ENCODE measurements around the gene GPC6.
"Not testable (repeated sequence)": the region's sequence is repeated elsewhere in the genome, so short reads cannot be mapped to it uniquely, and the experiment has no call there.

GPC6 gene

GRCh38 chr13:94342436-94343242 lies 1116.0 kb downstream of the GPC6 start:
- no peak for TF ChIP-seq ZNF274 (IDR thresholded peaks at IDR 0.05; ENCODE audit: low read depth, low read length)
- H3K4me3 ChIP-seq (ENCODE audit: low read length), result no peak overlapping the region

- TF ChIP-seq ZNF274 (IDR thresholded peaks at IDR 0.05; ENCODE audit: low read depth, low read length), result no peak
- no peak overlapping the region for H3K4me3 ChIP-seq (ENCODE audit: low read length)
These were observed 1116.6 kb downstream of the GPC6 start for GRCh38 chr13:94343243-94343585.

DNA sequence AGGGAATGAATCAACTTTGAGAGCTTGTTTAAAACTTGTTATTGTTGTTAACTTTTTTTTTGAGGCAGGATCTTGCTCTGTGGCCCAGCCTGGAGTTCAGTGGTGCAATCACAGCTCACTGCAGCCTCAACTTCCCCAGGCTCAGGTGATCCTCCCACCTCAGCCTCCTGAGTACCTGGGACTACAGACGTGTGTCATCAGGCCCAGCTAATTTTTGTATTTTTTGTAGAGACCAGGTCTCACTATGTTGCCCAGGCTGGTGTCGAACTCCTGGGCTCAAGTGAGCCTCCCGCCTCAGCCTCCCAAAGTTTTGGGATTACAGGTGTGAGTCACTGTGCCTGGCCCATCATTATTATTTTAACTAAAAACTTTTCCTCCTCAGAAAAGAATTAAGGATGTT lies 1117.1 kb downstream of the GPC6 start:
- H3K4me3 ChIP-seq (ENCODE audit: low read length), result not testable (repeated sequence)

- no peak for TF ChIP-seq ZNF274 (IDR thresholded peaks at IDR 0.05; ENCODE audit: low read depth, low read length)
- H3K4me3 ChIP-seq (ENCODE audit: low read length), result no peak overlapping the region
These were observed 1117.7 kb downstream of the GPC6 start for GRCh38 chr13:94344126-94344818.

DNA sequence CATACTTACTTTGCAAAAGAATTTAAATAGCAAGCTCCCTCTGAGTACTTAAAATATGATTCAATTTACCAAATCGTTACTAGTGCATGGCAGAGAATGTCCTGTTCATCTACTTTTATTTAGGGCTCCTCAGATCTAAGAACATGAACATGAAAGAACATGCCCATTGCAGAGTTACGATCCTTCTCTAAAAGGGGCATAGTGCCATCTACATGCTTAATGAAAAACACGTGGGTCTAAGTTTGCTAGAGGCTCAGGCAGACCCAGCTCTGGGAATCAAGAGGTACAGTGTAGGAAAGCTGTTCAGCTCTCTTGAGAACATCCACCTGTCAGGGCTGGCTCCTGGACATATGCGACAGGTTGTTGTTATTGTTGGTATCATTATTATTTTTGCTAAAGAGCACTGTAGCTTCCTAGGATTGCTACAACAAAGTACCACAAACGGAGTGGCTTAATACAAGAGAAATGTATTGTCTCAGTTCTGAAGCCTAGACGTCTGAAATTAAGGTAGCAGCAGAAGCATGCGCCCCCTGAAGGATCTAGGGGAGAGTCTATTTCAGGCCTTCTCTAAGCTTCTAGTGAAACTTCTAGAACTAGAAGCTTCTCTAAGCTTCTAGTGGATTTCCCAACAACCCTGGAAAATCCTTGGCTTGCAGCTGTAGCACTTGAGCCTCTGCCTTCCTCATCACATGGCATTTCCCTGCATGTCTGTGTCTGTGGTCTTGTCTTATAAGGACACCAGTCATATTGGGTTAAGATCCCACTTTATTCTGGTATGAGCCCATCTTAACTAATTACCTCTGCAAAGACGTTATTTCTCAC lies 1119.0 kb downstream of the GPC6 start:
- no peak overlapping the region for H3K4me3 ChIP-seq (ENCODE audit: low read length)
- no peak for TF ChIP-seq ZNF274 (IDR thresholded peaks at IDR 0.05; ENCODE audit: low read depth, low read length)

DNA sequence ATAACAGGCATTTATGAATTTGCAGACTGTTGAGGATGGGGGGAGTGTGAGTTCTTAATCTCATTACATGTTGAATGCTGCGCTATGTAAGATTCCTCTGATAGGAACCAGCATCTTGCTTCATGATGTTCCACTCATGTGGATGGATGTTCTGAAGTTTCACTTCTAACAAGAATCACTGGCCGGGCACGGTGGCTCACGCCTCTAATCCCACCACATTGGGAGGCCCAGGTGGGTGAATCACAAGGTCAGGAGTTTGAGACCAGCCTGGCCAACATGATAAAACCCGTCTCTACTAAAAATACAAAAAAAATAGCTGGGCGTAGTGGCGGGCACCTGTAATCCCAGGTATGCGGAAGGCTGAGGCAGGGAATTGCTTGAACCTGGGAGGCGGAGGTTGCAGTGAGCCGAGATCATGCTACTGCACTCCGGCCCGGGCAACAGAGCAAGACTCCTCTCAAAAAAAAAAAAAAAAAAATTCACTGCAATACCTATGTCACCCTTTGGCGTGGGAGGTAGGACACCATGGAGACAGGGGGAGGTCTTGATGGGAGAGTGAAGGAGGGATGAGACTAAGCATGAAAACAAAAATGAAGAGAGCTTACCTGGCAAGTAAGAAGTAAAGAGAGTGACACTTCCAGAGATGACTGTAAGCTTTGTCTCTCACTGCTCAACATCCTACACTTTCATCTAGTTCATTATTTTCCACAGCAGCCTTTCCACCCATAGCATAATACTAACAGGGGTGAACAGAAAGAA lies 1119.8 kb downstream of the GPC6 start:
- H3K4me3 ChIP-seq (ENCODE audit: low read length), result no peak overlapping the region
- TF ChIP-seq ZNF274 (IDR thresholded peaks at IDR 0.05; ENCODE audit: low read depth, low read length), result no peak

DNA sequence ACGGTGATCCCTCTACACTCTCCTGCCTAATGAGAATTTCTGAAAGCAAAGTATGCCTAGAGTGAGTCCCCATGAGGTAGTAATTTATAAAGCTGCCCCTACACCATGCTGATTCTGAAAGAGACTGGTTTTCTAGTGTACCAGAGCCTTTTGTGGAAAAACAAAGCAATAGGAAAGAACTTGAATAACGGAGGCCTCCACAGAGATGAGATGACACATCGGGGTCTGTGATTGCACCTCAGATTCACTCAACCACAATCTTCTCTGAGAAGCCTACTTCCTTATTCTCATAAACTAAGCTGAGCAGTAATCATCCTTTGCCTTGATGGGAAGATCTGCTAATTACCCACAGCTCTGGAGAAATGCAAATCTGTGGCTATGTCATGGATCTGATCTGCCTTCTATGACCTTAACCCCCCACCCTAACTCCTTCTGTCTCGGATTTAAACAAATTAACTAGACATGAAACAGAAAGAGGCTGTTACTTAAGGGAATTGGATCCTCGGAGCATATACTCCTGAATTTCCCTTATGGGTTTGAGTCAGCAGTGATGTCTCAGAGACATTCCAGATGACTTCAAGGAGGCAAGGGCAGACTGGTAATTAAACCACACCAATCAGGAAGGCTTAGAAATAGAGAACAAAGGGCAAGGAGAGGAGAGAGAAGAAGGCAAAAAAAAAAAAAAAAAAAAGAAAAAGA lies 1124.8 kb downstream of the GPC6 start:
- no peak overlapping the region for H3K4me3 ChIP-seq (ENCODE audit: low read length)
- no peak for TF ChIP-seq ZNF274 (IDR thresholded peaks at IDR 0.05; ENCODE audit: low read depth, low read length)

- no peak overlapping the region for H3K4me3 ChIP-seq (ENCODE audit: low read length)
These were observed 1125.5 kb downstream of the GPC6 start for GRCh38 chr13:94352057-94352456.

DNA sequence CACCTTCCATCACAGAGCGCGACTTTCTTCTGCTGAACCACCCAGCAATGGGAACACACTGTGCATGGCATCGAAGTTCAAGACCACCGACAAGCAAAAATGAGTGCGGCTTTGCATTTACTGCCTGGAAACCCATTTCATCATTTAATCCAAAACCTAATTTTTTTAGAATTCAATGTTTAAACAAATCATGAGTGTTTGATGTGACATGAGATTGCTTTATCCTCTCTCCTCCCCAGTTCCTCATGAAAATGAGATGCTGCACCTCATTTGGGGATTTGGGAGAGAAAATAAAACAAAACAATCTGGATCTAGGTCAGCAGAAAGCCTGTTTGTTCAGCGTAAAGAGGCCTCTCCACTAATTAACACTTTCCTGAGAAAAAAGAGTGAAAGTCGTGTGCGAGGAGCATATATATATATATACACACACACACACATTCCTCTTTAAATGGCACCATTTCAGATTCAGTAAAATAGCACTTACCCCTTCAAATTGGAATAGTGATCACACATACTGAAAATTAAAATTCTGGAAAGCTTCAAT lies 1126.6 kb downstream of the GPC6 start:
- no peak overlapping the region for H3K4me3 ChIP-seq (ENCODE audit: low read length)
- no peak for TF ChIP-seq ZNF274 (IDR thresholded peaks at IDR 0.05; ENCODE audit: low read depth, low read length)

More at GRCh38 chr13:94352057-94352456, 1125.5 kb downstream of the GPC6 start:
- TF ChIP-seq ZNF274 (IDR thresholded peaks at IDR 0.05; ENCODE audit: low read depth, low read length), result no peak

DNA sequence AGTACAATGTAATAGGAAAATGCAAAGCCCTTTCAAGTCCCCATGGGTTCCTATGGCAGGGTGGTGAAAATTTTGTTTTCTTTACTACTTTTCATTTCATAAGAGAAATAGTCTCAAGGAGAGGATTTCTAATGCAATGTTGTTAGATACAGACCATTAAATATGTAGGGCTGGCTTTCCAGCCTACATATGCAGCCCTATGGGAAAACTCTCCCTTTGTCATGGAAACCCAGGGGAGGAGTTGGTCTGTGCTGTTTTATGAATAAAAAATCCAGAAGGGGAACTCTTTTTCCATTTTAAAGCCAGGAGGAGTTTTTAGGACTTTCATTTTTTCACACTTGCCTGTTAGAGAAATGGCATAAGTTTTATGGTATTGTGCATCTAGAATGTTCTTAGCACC lies 1133.3 kb downstream of the GPC6 start:
- no peak overlapping the region for H3K4me3 ChIP-seq (ENCODE audit: low read length)
- no peak for TF ChIP-seq ZNF274 (IDR thresholded peaks at IDR 0.05; ENCODE audit: low read depth, low read length)

DNA sequence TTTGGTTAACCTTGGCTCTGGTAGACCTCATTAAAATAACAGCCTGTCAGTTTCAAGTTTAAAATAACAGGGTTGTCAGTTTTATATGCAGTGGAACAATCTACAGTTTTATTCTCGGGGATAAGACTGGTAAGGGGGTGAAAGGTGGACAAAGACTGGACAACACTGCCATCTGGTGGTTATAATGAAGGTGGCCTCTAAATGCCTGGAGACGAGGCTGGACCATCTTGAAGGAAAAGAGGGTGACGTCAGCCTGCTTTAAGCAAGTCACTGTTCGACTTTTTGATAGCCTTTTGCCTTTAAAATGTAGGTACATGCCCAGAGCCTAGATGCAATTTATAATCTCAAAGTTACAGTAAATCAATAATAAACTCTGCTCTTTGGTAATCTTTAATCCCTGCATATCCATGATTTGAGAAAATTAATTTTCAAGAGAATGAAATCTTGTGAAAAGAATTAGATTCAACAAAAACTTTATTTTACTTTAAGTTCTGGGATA lies 1135.9 kb downstream of the GPC6 start:
- H3K4me3 ChIP-seq (ENCODE audit: low read length), result no peak overlapping the region
- no peak for TF ChIP-seq ZNF274 (IDR thresholded peaks at IDR 0.05; ENCODE audit: low read depth, low read length)

DNA sequence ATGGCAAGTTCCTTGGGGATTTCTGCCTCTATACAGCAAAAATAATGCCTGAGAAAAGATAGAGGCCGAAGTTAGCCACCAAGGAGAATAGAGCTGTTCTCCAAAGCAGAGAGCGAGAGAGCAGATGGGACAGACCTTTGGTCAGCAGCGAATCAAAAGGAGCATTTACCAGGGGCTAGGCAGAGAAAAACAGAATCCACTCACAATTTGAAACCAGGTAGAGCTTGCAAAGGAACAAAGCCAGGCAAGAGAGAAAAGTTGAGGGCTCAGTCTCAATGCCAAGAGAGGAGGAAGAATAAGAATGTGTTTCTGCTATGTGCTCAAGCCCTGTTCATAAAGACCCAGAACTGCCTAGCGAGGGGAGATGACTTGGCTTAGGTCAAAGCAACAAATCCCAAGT lies 1140.1 kb downstream of the GPC6 start:
- H3K4me3 ChIP-seq (ENCODE audit: low read length), result no peak overlapping the region
- no peak for TF ChIP-seq ZNF274 (IDR thresholded peaks at IDR 0.05; ENCODE audit: low read depth, low read length)

GRCh38 chr13:94369972-94370436 lies 1143.4 kb downstream of the GPC6 start:
- H3K4me3 ChIP-seq (ENCODE audit: low read length), result no peak overlapping the region
- TF ChIP-seq ZNF274 (IDR thresholded peaks at IDR 0.05; ENCODE audit: low read depth, low read length), result no peak

Data from GM08714 (cell line).